Mesenchymal stem cell (in vitro differentiated cells and primary cell): ENCODE measurements around the gene GHITM.
"Not testable (repeated sequence)": the region's sequence is repeated elsewhere in the genome, so short reads cannot be mapped to it uniquely, and the experiment has no call there.

ENCODE experiments used
- DNase-seq: peaks from one replicate; pipeline ENCODE4 v3.0.0-alpha.2; 2013
- H2AFZ ChIP-seq: one replicate; pipeline ENCODE4 v1.6.1; 2013; ENCODE audit warnings: low read depth, mild to moderate bottlenecking, control low read depth, inconsistent platforms, low read length, moderate library complexity
- H2AK5ac ChIP-seq: 2 replicates; pipeline ENCODE4 v1.6.1; 2013; ENCODE audit warnings: low read length, moderate library complexity, mild to moderate bottlenecking, inconsistent platforms; ENCODE audit not compliant: severe bottlenecking
- H2BK120ac ChIP-seq: one replicate; pipeline ENCODE4 v1.6.1; 2013; ENCODE audit warnings: low read depth, mild to moderate bottlenecking, inconsistent platforms, low read length, moderate library complexity
- H2BK12ac ChIP-seq, 2 experiments: one replicate each; pipeline ENCODE4 v1.6.1; 2013; ENCODE audit warnings: inconsistent platforms in 2 of 2, low read length in 2 of 2, mild to moderate bottlenecking in 2 of 2, moderate library complexity in 2 of 2, control low read depth in 1 of 2
- H2BK15ac ChIP-seq: one replicate; pipeline ENCODE4 v1.6.1; 2013; ENCODE audit warnings: mild to moderate bottlenecking, low read depth, inconsistent platforms; ENCODE audit not compliant: poor library complexity, severe bottlenecking
- H2BK5ac ChIP-seq: 2 replicates; pipeline ENCODE4 v1.6.1; 2013; ENCODE audit warnings: low read depth, mild to moderate bottlenecking, low read length, control low read depth, inconsistent platforms; ENCODE audit not compliant: poor library complexity, severe bottlenecking
- H3K14ac ChIP-seq, 2 experiments: one replicate each; pipeline ENCODE4 v1.6.1; 2013; ENCODE audit warnings: inconsistent platforms in 2 of 2, low read length in 2 of 2, control low read depth in 1 of 2, mild to moderate bottlenecking in 1 of 2, moderate library complexity in 1 of 2
- H3K18ac ChIP-seq, 2 experiments: one replicate each; pipeline ENCODE4 v1.6.1; 2013; ENCODE audit warnings: inconsistent platforms in 2 of 2, low read length in 2 of 2, control low read depth in 1 of 2, low read depth in 1 of 2, mild to moderate bottlenecking in 1 of 2
- H3K23ac ChIP-seq, 2 experiments: one replicate each; pipeline ENCODE4 v1.6.1; 2013; ENCODE audit warnings: inconsistent platforms in 2 of 2, low read length in 2 of 2, mild to moderate bottlenecking in 2 of 2, moderate library complexity in 2 of 2, control low read depth in 1 of 2
- H3K27ac ChIP-seq: 2 replicates; pipeline ENCODE4 v1.5.1; 2013; ENCODE audit warnings: mild to moderate bottlenecking, moderate library complexity, low read length, control low read depth, inconsistent platforms; ENCODE audit not compliant: poor library complexity, severe bottlenecking
- H3K27me3 ChIP-seq, 2 experiments: 2 replicates each; pipeline versions ENCODE4 v1.6.1 to v1.7.0; 2013; ENCODE audit warnings: low read length in 2 of 2, mild to moderate bottlenecking in 2 of 2, moderate library complexity in 2 of 2, control low read depth in 1 of 2, inconsistent platforms in 1 of 2; ENCODE audit not compliant: control insufficient read depth in 1 of 2, insufficient read depth in 1 of 2
- H3K36me3 ChIP-seq, 2 experiments: 2 replicates each; pipeline versions ENCODE4 v1.6.1 to v1.7.0; 2013; ENCODE audit warnings: low read length in 2 of 2, control low read depth in 1 of 2, inconsistent platforms in 1 of 2, low read depth in 1 of 2, mild to moderate bottlenecking in 1 of 2; ENCODE audit not compliant: insufficient read depth in 2 of 2, control insufficient read depth in 1 of 2
- H3K4ac ChIP-seq, 2 experiments: one replicate each; pipeline ENCODE4 v1.6.1; 2013; ENCODE audit warnings: inconsistent platforms in 2 of 2, low read length in 2 of 2, mild to moderate bottlenecking in 2 of 2, moderate library complexity in 2 of 2, control low read depth in 1 of 2, low read depth in 1 of 2
- H3K4me1 ChIP-seq: 2 replicates; pipeline ENCODE4 v1.6.1; 2013; ENCODE audit warnings: low read depth, low read length, control low read depth; ENCODE audit not compliant: control insufficient read depth, insufficient read depth
- H3K4me2 ChIP-seq: 2 replicates; pipeline ENCODE4 v1.6.1; 2013; ENCODE audit warnings: low read length, mild to moderate bottlenecking, inconsistent platforms; ENCODE audit not compliant: poor library complexity, severe bottlenecking
- H3K4me3 ChIP-seq, 2 experiments: 2 replicates each; pipeline versions ENCODE4 v1.5.1 to v1.7.0; 2013; ENCODE audit warnings: low read length in 2 of 2, mild to moderate bottlenecking in 2 of 2, control low read depth in 1 of 2, low read depth in 1 of 2; ENCODE audit not compliant: insufficient read depth in 1 of 2
- H3K79me1 ChIP-seq: replicated peaks from 2 replicates; pipeline ENCODE4 v1.6.1; 2013; ENCODE audit warnings: mild to moderate bottlenecking, control low read depth, low read length, inconsistent platforms; ENCODE audit not compliant: poor library complexity, severe bottlenecking
- H3K9ac ChIP-seq: 2 replicates; pipeline ENCODE4 v1.7.0; 2013; ENCODE audit warnings: mild to moderate bottlenecking, low read length, moderate library complexity
- H3K9me3 ChIP-seq: 2 replicates; pipeline ENCODE4 v1.7.0; 2013; ENCODE audit warnings: mild to moderate bottlenecking, low read length; ENCODE audit not compliant: control insufficient read depth
- H4K8ac ChIP-seq: one replicate; pipeline ENCODE4 v1.6.1; 2013; ENCODE audit warnings: inconsistent platforms, mild to moderate bottlenecking, low read length, moderate library complexity
- H4K91ac ChIP-seq: one replicate; pipeline ENCODE4 v1.6.1; 2013; ENCODE audit warnings: mild to moderate bottlenecking, low read length, inconsistent platforms
- WGBS: methylation state at CpG from one replicate; pipeline ENCODE4 v1.1.7; 2013; ENCODE audit warnings: mixed read lengths; 5-methylcytosine and 5-hydroxymethylcytosine counted together

Gene GHITM

DNA sequence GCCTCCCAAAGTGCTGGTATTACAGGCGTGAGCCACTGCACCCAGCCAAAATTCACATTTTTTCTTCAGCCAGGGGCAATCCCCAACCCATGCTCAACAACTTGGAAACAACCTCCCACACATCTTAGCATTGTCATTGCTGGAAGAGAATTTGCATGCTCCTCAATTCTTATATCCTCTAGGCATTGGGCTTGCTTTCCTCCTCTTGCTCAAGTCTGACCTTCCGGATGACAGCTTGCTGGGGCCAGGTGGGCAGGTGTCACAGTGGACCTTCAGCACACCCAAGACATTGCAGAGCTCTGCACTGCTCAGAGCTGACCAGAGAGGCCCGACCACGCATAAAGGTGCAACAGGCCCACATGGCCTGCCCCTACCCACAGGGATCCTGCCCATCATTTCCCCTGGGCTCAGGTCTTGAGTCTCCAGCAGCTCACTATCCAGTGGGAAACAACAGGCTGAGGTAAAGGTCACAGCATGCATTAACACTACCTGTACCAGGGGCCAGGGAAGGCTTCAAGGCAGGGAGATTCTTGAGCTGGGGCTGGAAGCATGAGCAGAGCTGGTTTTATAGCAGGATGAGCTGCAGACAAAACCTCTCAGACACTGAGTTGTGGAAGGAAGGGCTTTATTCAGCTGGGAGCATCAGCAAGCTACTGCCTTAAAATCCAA lies 27.4 kb downstream of the GHITM start:
- Histone ChIP-seq H3K4me2 (no peak overlapping the region), H3K27me3 (peaks cover 0 to 26% of the 10 kb centered on the region in 2 experiments), H4K8ac (no peak overlapping the region), H3K18ac (no peak overlapping the region), H2AFZ (no peak overlapping the region), H3K4me3 (no peak overlapping the region), H3K79me1 (peaks cover 19% of the 10 kb centered on the region), H3K9ac (no peak overlapping the region), H3K27ac (peak overlapping the region; percentile 89), H3K4me1 (peaks cover 21% of the 10 kb centered on the region), H2BK12ac (no peak overlapping the region), H2BK5ac (peak overlapping the region; percentile 39), H2AK5ac (peak overlapping the region; percentile 73), H3K4ac (no peak overlapping the region), H2BK120ac (no peak overlapping the region), H4K91ac (no peak overlapping the region), H2BK15ac (no peak overlapping the region), H3K9me3 (no peaks in the 10 kb centered on the region), H3K14ac (no peak overlapping the region), H3K36me3 (peaks cover 0 to 6% of the 10 kb centered on the region in 2 experiments), H3K23ac (no peak overlapping the region)
- no peak for DNase-seq
- WGBS = 78% methylated on average over 4 of the region's 4 CpGs

DNA sequence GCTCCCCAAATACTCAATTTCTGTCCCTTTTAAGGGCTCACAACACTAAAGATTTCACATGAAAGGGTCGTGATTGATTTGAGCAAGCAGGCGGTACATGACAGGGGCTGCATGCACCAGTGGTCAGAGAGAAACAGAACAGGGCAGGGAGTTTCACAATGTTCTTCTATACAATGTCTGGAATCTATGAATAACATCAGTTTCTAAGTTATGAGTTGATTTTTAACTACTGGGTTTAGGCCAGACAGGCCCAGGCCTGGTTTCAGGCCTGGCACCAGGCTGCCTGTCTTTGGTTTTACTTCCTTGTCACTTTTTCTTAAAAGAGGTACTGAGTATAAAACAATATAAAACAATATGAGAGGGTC lies 28.0 kb downstream of the GHITM start:
- not testable (repeated sequence) for H3K9me3 ChIP-seq, H2AK5ac ChIP-seq, H3K4ac ChIP-seq, H3K23ac ChIP-seq, H3K4me3 ChIP-seq, H2BK15ac ChIP-seq, H2AFZ ChIP-seq, H3K4me2 ChIP-seq, DNase-seq, H4K8ac ChIP-seq, H4K91ac ChIP-seq, H3K14ac ChIP-seq, H2BK5ac ChIP-seq, H2BK12ac ChIP-seq, H2BK120ac ChIP-seq, H3K18ac ChIP-seq, H3K36me3 ChIP-seq, H3K9ac ChIP-seq
- no CpG with 5 or more reads among the region's 2 CpGs for WGBS
- Histone ChIP-seq H3K79me1 (peaks cover 17% of the 10 kb centered on the region), H3K27ac (peak overlapping the region; percentile 89), H3K4me1 (peaks cover 20% of the 10 kb centered on the region), H3K27me3 (peaks cover 0 to 26% of the 10 kb centered on the region in 2 experiments)

DNA sequence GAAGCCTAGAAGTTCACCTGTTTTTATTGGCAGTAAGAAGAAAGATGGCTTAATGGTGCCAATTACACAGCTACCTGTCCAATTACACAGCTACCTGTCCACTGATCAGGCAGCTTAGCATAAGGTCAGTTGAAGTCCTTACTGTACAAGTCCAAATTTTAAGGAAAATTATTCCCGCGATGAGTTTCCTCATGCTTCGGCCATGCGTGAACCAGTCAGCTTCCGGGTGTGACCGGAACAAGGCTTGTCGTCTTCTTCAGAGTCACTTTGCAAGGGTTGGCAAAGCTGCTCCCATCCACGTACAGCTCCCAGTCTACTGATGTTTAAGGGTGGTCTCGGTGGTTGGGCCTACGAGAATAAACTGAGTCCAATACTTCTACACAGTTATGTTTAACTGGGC lies 29.1 kb downstream of the GHITM start:
- H2BK120ac ChIP-seq, H3K27ac ChIP-seq, H2AFZ ChIP-seq, H2BK15ac ChIP-seq, H3K23ac ChIP-seq, H2BK12ac ChIP-seq, H3K36me3 ChIP-seq, H3K9ac ChIP-seq, H2BK5ac ChIP-seq, H3K4ac ChIP-seq, H4K91ac ChIP-seq, H3K9me3 ChIP-seq, H3K18ac ChIP-seq, H3K14ac ChIP-seq, DNase-seq, H3K79me1 ChIP-seq, H3K4me2 ChIP-seq, H4K8ac ChIP-seq, H3K4me3 ChIP-seq: not testable (repeated sequence)
- WGBS = 95% methylated on average over 10 of the region's 10 CpGs
- peaks cover 0 to 23% of the 10 kb centered on the region in 2 experiments for H3K27me3 ChIP-seq
- peaks cover 29% of the 10 kb centered on the region for H3K4me1 ChIP-seq
- peak overlapping the region; percentile 86 for H2AK5ac ChIP-seq

DNA sequence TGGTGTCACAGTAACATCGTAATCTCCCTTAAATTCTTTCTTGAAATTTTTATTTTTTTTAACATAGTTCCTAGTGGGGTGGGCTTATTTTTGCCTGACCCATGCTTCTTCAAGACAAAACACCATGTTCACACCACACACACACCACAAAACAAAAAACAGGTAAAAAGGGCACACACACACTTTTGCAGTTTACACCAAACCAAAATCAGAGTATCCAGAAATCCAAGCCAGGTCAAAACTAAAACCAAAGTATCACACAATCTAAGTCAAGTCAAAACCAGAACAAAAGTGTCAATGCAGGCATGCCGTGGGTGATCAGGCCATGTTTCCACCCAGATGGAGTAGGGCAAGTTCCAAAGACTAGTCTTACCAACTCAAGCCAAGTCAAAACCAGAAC lies 31.9 kb downstream of the GHITM start:
- not testable (repeated sequence) for H2BK120ac ChIP-seq, DNase-seq, H2BK12ac ChIP-seq, H3K9ac ChIP-seq, H2BK5ac ChIP-seq, H3K9me3 ChIP-seq, H2AFZ ChIP-seq, H4K8ac ChIP-seq, H2BK15ac ChIP-seq, H3K27me3 ChIP-seq, H2AK5ac ChIP-seq, H3K79me1 ChIP-seq, H3K36me3 ChIP-seq, H3K14ac ChIP-seq, H3K4ac ChIP-seq, H4K91ac ChIP-seq, H3K18ac ChIP-seq, H3K23ac ChIP-seq
- Histone ChIP-seq H3K4me1 (peaks cover 24% of the 10 kb centered on the region), H3K4me2 (peak overlapping the region; percentile 55), H3K27ac (peak overlapping the region; percentile 96), H3K4me3 (peak overlapping the region in 1 of 2 experiments; percentile 46)
- WGBS = 87% methylated on average over 1 of the region's 2 CpGs
